Inferior parietal cortex (tissue), 1 donor: ENCODE measurements around the gene COL26A1.

ENCODE experiments used
- DNase-seq: peaks from one replicate; pipeline ENCODE4 v3.0.0-alpha.2; 2016; ENCODE audit errors: extremely low spot score

The COL26A1 gene

GRCh38 chr7:101565601-101566209 lies 203.0 kb downstream of the COL26A1 start:
- no peak for DNase-seq

DNA sequence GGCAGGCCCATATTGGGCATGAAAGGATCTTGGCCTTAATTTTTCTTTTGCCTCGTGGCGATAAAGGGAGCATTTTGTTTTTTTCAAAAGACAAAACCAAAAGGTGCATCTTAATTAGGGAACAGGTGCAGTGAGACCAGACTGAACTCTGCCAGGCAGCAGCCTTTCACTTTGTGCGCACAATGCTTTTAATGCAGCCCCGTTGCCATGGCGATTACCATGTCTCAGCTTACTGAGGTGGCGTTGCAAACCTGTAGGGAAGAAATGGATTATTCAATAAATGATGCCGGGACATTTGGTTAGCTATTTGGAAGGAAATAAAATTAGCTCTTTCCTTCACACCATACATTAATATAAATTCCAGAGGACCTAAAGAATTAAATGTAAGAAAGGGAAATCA lies 204.6 kb downstream of the COL26A1 start:
- peak; percentile 9 for DNase-seq

DNA sequence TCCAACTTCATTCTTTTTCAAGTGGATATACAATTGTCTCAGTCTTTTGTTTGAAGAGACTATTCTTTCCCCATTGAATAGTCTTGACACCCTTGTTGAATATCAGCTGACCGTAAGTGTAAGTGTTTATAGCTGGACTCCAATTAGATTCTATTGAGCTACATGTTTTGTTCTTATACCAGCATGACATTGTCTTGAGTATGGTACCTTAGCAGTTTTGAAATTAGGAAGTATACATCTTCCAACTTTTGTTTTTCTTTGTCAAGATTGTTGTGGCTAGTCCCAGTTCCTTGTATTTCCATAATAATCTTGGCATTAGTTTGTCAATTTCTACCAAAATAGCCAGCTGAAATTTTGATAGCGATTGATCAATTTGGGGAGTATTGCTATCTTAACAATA lies 209.5 kb downstream of the COL26A1 start:
- DNase-seq: no peak

DNA sequence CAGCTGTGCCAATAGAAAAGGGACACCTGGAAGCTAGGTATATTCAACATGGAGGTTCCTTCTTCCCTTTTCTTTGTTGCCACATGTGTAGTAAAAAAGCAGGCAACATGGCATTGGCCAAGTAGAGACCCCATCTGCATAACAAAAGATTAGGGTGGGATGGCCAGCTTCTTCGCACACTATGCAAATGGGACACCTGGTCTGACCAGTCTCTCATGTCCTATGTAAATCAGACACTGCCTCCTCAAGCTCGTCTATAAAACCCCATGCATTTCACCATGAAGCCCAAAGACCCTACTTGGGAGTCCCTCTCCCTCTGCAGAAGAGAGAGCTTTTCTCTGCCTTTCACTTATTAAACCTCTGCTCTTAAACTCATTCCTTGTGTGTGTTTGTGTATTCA lies 212.5 kb downstream of the COL26A1 start:
- no peak for DNase-seq

DNA sequence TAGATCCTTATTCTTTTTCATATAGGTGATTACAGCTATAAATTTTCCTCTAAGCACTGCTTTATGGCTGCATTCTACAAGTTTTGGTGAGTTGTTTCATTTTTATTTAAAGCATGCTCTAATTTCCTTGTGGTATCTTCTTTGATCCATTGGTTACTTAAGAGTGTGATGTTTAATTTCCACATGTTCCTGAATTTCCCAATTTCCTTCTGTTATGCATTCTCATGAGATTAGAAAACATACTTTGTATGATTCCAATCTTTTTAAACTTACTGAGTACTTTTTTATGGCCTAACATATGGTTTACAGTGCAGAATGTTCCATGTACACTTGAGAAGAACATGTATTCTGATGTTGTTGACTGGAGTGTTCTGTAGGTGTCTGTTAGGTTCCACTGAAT lies 213.0 kb downstream of the COL26A1 start:
- DNase-seq: no peak

DNA sequence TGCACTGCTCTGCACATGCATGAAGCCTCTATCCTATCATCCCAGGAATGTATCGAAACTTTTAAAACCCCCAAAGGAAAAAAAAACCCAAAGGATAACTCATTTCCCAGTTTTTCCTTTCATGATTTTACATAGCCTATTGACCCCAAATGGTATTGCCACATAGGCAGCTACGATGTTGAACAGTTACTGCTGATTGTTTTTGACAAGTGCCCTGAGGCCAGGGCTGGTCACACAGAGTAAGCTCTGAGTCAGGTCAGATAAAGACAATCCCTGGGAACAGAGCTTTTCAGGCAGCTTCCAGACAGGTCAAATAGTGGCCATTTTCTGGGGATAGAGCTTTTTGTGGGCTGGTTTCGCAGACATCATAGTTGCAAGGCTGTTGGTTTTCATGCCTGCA lies 214.3 kb downstream of the COL26A1 start:
- no peak for DNase-seq

DNA sequence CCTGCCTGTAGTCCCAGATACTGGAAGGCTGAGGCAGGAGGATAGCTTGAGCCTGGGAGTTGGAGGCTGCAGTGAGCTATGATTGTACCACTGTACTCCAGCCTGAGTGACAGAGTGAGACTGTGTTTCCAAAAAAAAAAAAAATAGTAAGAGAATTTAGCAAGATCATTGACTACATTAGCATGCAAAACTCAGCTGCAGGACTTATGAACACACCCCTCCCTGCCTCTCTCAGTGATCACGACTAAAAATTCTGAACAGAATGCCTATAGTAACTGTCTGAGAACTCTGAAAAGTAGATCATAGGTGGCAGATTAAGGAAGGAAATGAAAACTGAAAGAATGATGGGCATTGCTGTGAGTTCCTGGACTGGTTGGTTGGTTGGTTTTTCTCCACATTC lies 215.9 kb downstream of the COL26A1 start:
- DNase-seq: no peak

DNA sequence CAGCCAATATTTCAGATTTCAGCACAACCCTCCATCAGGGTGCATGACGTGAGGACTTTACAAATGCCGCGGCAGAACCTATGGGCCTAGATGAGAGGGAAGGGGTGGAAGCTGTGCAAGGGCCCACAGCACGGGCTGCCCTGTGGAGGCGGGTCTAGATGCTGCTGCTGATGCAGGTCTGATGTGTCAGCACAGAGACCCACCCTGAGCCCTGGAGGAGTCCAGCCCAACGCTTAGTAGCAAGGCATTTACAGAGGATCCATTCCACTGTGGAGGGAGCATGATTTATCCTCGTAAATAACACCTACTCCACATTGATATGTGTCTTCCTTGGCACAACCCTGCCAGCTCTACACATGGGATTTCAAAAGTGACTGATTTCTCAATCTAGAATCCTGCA lies 217.9 kb downstream of the COL26A1 start:
- DNase-seq: no peak

- DNase-seq: no peak
These were observed 219.2 kb downstream of the COL26A1 start for GRCh38 chr7:101581891-101582290.

DNA sequence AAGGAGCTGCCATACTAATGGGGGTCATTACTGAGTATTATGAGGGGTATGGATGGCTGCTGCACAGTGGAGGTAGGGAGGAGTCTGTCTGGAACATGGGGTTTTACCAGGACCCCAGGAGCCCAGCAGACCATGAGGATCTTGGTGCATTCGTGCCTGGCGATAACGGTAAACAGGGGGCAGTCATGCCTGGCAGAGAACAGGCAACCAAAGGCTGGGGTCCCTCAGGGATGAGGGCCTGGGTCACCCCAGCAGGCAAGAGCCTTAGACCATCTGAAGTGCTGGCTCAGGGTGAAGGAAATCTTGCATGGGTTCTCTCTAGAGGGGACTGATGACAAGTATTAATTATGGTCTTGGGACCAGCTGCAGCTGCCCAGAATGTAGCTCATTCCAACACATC lies 220.3 kb downstream of the COL26A1 start:
- DNase-seq: no peak

DNA sequence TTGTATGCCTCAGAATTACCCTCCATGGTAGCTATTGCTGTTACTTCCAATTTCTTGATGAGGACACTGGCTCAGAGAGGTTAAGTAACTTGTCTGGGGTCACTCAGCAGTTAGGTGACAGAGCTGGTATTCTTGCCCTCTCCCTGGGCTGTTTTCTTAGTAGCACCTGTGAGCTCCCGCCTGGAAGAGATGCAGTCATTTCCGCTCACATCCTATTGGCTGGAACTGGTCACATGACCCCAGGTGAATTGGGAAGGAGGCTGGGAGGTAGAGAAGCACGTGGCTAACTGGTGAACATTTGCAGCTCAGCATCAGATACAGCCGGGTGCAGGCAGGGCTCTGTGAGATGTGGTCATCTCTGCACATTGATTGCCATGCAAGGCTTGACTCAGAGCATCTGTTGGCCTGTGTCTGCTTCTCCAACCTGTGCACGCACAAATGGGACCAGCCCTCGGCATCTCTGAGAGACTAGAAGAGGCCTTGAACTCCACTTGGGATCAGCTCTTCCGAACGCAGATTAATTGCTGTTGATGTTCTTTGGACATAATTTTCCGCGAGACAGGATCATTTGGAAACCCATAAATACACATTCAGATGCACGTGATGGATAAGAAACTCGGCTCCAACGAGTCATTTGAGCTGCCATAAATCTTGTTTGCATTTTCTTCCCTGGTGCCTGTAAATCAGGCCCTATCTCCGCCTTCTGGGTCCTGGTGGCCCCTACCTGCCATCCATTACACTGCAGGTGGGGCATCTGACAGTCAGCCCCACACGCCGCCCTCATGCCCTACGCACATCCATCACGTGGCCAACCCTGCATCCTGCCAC lies 223.6 kb downstream of the COL26A1 start:
- no peak for DNase-seq

DNA sequence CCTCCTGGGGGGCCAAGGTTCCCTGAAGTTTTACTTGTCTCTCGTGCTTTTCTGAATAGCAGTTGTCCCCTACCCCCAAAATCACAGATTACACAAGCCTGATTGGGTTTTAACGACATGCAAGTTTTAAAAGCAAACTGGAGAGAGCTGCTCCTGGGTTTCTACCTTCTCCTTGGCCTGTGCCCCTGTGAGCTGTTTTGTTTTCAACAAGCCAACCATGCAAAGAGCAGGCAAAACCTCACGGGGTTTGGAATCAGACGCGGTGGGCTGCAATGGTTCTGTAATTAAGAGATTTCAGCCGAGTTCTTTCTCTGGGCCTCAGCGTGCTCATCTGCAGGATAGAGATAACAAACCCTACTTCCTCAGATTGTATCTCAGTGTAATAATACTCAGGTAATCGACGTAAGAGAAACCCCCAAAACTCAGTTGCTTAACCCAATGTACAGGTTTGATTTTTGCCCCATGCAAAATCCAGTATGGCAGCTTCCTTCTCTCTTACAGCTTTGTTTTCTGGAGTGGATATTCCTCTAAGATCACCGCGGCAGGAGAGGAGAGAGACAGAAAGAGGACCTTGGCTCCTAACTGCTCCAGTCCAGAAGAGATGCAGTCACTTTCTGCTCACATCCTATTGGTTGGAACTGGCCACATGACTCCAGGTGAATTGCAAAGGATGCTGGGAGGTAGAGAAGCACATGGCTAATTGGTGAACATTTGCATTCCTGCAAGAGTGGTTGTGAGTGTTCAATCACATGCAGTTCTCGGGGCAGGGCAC lies 224.4 kb downstream of the COL26A1 start:
- DNase-seq: no peak

DNA sequence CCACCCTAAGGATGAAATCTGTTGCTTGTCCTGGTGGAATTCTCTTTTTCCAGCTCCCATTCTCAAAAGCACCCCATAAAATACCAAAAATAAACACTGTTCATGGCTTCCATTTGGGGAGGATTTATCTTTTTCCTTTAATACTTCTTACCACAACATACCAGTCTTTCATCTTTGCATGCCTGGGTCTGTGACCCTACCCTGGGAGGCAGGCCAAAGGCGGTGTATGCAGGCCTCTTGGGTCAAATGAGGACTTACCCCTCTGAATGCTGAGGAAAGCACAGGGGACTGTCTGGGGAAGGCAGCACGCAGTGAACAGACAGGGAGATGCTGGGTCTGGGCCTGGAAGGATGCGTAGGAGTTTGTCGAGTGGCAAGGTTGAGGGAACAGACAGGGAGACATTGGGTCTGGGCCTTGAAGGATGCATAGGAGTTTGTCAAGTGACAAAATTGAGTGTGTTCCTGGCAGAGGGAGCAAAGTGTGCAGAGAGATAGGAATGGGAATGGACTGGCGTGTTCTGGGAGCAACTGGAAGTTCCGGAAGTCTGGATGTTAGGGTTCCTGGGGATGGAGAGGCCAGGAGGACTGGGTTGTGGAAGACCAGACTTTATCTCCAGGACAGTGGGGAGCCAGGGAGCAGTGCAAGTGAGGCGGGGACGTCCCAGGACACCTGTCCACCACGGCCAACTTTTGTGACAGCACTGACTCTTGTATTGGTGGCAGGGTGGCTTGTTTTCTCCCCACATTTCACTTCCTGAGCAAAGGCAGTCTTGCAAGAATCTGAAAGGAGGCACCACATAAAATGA lies 225.7 kb downstream of the COL26A1 start:
- no peak for DNase-seq

- no peak for DNase-seq
These were observed 226.4 kb downstream of the COL26A1 start for GRCh38 chr7:101589052-101589451.

DNA sequence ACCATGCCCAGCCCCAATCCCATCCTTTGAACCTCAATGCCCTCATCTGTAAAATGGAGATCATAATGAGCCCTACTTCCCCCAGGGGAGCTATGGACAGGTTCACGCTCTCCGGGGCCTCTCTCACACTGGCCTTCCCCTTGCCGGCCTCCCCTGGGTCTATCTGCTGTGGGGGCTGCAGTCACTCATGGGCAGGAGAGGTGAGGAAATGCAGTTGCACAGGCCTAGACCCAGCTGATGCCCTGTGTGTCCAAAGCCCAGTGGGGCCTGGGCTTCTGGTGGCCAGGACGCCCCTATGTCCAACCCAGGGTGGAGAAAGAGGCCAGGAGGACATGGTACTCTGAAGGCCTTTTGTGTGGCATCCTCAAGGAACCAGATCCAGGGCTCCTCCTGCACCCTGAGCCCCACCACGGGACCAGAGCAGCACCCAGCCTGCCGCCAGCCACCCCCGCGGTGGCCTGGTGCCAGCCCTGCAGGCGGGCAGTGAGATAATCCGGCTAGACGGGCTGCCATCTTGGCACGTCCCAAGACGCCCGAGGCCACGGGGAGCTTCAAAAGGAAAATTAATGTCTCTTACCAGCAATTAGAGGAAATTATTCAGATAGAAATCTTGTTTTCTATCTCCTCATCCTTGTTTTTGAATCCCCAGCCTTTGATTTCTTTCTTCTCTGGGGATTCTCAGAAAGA lies 227.4 kb downstream of the COL26A1 start:
- DNase-seq: no peak

DNA sequence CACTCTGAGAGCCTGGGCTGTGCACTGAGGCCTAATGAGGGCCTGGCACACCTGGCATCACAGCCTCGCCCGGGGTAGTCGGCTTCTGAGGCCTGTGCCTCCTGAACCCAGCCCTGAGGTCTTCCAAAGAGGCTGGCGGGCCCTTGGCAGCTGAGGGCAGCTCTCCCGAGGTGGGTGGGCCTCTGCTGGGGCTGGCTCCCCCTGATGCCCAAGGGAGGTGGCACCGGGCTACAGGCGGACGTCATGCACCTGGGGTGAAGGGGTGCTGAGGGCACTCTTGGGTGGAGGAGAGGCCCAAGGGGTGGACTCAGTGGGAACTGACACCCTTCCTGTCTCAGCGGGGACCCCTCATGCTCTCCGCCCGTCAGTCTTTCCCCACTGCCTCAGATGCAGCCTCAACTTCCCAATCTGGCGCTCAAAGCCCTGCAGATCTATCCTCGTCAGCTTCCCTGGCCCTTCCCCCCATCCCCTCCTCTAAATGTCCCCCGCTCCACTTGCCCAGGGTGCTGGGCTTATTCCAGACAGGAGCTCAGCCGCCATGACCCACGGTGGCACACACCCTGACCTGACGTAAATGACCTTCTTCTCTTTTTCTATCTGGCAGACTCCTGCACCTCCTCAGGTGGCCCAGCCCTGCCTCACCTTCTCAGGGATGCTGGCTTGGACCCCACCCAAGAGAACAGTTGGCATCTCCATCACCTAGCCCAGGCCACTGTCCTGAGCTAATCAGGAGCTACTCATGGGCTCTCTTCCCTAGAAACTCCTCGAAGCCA lies 228.2 kb downstream of the COL26A1 start:
- DNase-seq: no peak

GRCh38 chr7:101591504-101591903 lies 228.8 kb downstream of the COL26A1 start:
- no peak for DNase-seq

GRCh38 chr7:101593556-101593955 lies 230.9 kb downstream of the COL26A1 start:
- DNase-seq: no peak

GRCh38 chr7:101594790-101595189 lies 232.1 kb downstream of the COL26A1 start:
- DNase-seq: no peak

- no peak for DNase-seq
These were observed 232.6 kb downstream of the COL26A1 start for GRCh38 chr7:101595246-101595645.
